Caco-2 (cell line): ENCODE measurements around the gene MPPED2. TPM values are rescaled to one million over a fixed set of nuclear protein-coding genes. Genes with fewer than 3 reads are reported as not detected.

Source experiments
- BruUV-seq: library from RNA; stranded (reverse); fragments of 400-500 nt; replicated peaks from 2 replicates; lab custom pipeline; 2021; lab: Mats Ljungman, UMichigan
- CTCF ChIA-PET: fragments of 300-600 bp; sonication (Branson Sonifier 250); formaldehyde crosslinking; loops from one replicate; lab custom pipeline; 2022; ENCODE audit warnings: antibody characterized with exemption; lab: Charles Lee
- POLR2A ChIA-PET: fragments of 300-600 bp; sonication (Branson Sonifier 250); formaldehyde crosslinking; loops from one replicate; lab custom pipeline; 2022; ENCODE audit warnings: antibody characterized with exemption; lab: Charles Lee
- DNase-seq, 2 experiments: peaks; one replicate each; pipeline versions ENCODE4 v3.0.0 to v3.0.0-alpha.2; 2020 to 2022
- H3K27me3 ChIP-seq: replicated peaks from 2 replicates; pipeline ENCODE4 v1.6.0; 2011; ENCODE audit warnings: low read length; ENCODE audit not compliant: control insufficient read depth, insufficient read depth
- H3K36me3 ChIP-seq: 2 replicates; pipeline ENCODE4 v1.5.1; 2011; ENCODE audit warnings: low read length; ENCODE audit not compliant: control insufficient read depth, insufficient read depth
- H3K4me1 ChIP-seq: fragments of 250-450 bp; sonication (Bioruptor Pico); 2 replicates; pipeline ENCODE4 v1.5.1; 2020; ENCODE audit warnings: mild to moderate bottlenecking
- H3K4me3 ChIP-seq: 2 replicates; pipeline ENCODE4 v1.5.1; 2011; ENCODE audit warnings: low read depth, mild to moderate bottlenecking, control low read depth, low read length
- H3K9me3 ChIP-seq: fragments of 250-450 bp; sonication (Bioruptor Pico); 2 replicates; pipeline ENCODE4 v1.5.1; 2020; ENCODE audit warnings: mild to moderate bottlenecking, moderate library complexity
- H3K27ac Mint-ChIP-seq: one replicate; pipeline ENCODE4 v1.8.0; 2022; ENCODE audit warnings: mixed read lengths; ENCODE audit not compliant: unreplicated experiment
- H3K27me3 Mint-ChIP-seq: one replicate; pipeline ENCODE4 v1.8.0; 2022; ENCODE audit warnings: mixed read lengths; ENCODE audit not compliant: insufficient read depth, unreplicated experiment
- H3K36me3 Mint-ChIP-seq: one replicate; pipeline ENCODE4 v1.8.0; 2022; ENCODE audit warnings: mild to moderate bottlenecking, mixed read lengths; ENCODE audit not compliant: insufficient read depth, unreplicated experiment
- H3K4me1 Mint-ChIP-seq: one replicate; pipeline ENCODE4 v1.8.0; 2022; ENCODE audit warnings: low read depth, mixed read lengths; ENCODE audit not compliant: unreplicated experiment
- H3K4me3 Mint-ChIP-seq: one replicate; pipeline ENCODE4 v1.8.0; 2022; ENCODE audit warnings: mild to moderate bottlenecking, moderate library complexity, mixed read lengths; ENCODE audit not compliant: unreplicated experiment
- H3K9me3 Mint-ChIP-seq: one replicate; pipeline ENCODE4 v1.8.0; 2022; ENCODE audit warnings: mixed read lengths; ENCODE audit not compliant: unreplicated experiment
- CTCF ChIP-seq, 2 experiments: fragments of 200-600 bp in 1 of 2; IDR thresholded peaks; 1 replicate in 1 of 2; 2 replicates in 1 of 2; pipeline versions ENCODE4 v1.5.1 to v1.8.0; 2011 to 2022; ENCODE audit warnings: antibody characterized with exemption in 1 of 2, control low read depth in 1 of 2, inconsistent platforms in 1 of 2, low read depth in 1 of 2, low read length in 1 of 2, mild to moderate bottlenecking in 1 of 2, moderate library complexity in 1 of 2; ENCODE audit not compliant: insufficient read depth in 1 of 2, severe bottlenecking in 1 of 2, unreplicated experiment in 1 of 2
- intact Hi-C: fragments of 100-400 bp; cut with micrococcal nuclease; formaldehyde crosslinking; loops from one replicate; pipeline ENCODE4 v1.10.0; 2022; ENCODE audit not compliant: unreplicated experiment
- total RNA-seq: library from RNA; stranded (reverse); gene quantifications from 2 replicates; pipeline ENCODE4 v1.2.3, GENCODE V29; 2022

The MPPED2 gene
- total RNA-seq, 1 experiment from 2014 or later: not detected

- BruUV-seq: no TSS peak
- Mint-ChIP-seq H3K4me1 (no peaks in the 10 kb centered on the region), H3K36me3 (no peaks in the 10 kb centered on the region), H3K9me3 (no peaks in the 10 kb centered on the region), H3K4me3 (no peak overlapping the region), H3K27ac (no peak overlapping the region), H3K27me3 (peaks cover 31% of the 10 kb centered on the region)
- ChIA-PET POLR2A (no interaction called here), CTCF (no interaction called here)
- H3K4me3 ChIP-seq: no peak overlapping the region
- no peaks in the 10 kb centered on the region for H3K4me1 ChIP-seq
- TF ChIP-seq CTCF (IDR thresholded peaks at IDR 0.05; ENCODE audit: insufficient read depth in 1 of 2, low read depth in 1 of 2, low read length in 1 of 2, severe bottlenecking in 1 of 2, unreplicated experiment in 1 of 2): no peak
- no peaks in the 10 kb centered on the region for H3K9me3 ChIP-seq
- intact Hi-C loops: no loop called here
- H3K36me3 ChIP-seq: no peaks in the 10 kb centered on the region
- DNase-seq: no peak
- no peaks in the 10 kb centered on the region; the same call in 1 of the 2 replicates for H3K27me3 ChIP-seq
Measured at GRCh38 chr11:30420233-30420787, 165.8 kb downstream of the MPPED2 start.

- TF ChIP-seq CTCF (IDR thresholded peaks at IDR 0.05; ENCODE audit: insufficient read depth in 1 of 2, low read depth in 1 of 2, low read length in 1 of 2, severe bottlenecking in 1 of 2, unreplicated experiment in 1 of 2): no peak
- Mint-ChIP-seq H3K27ac (no peak overlapping the region), H3K27me3 (peaks cover 30% of the 10 kb centered on the region), H3K9me3 (no peaks in the 10 kb centered on the region), H3K4me1 (no peaks in the 10 kb centered on the region), H3K36me3 (no peaks in the 10 kb centered on the region), H3K4me3 (no peak overlapping the region)
- DNase-seq: no peak
- Histone ChIP-seq H3K27me3 (no peaks in the 10 kb centered on the region; the same call in 1 of the 2 replicates), H3K9me3 (no peaks in the 10 kb centered on the region), H3K36me3 (no peaks in the 10 kb centered on the region), H3K4me3 (no peak overlapping the region), H3K4me1 (no peaks in the 10 kb centered on the region)
- ChIA-PET POLR2A (no interaction called here), CTCF (no interaction called here)
- no TSS peak for BruUV-seq
- intact Hi-C loops: no loop called here
Measured at GRCh38 chr11:30414806-30415205, 171.3 kb downstream of the MPPED2 start.

- TF ChIP-seq CTCF (IDR thresholded peaks at IDR 0.05; ENCODE audit: insufficient read depth in 1 of 2, low read depth in 1 of 2, low read length in 1 of 2, severe bottlenecking in 1 of 2, unreplicated experiment in 1 of 2): no peak
- no peaks in the 10 kb centered on the region for H3K36me3 ChIP-seq
- H3K4me1 ChIP-seq: no peaks in the 10 kb centered on the region
- no peaks in the 10 kb centered on the region for H3K9me3 Mint-ChIP-seq
- no peak overlapping the region for H3K27ac Mint-ChIP-seq
- DNase-seq: no peak
- no peak overlapping the region for H3K4me3 Mint-ChIP-seq
- H3K4me3 ChIP-seq: no peak overlapping the region
- ChIA-PET POLR2A (no interaction called here), CTCF (no interaction called here)
- intact Hi-C loops: no loop called here
- no peaks in the 10 kb centered on the region for H3K36me3 Mint-ChIP-seq
- no peaks in the 10 kb centered on the region for H3K9me3 ChIP-seq
- peaks cover 32% of the 10 kb centered on the region for H3K27me3 Mint-ChIP-seq
- BruUV-seq: no TSS peak
- no peaks in the 10 kb centered on the region for H3K4me1 Mint-ChIP-seq
- H3K27me3 ChIP-seq: no peaks in the 10 kb centered on the region; the same call in 1 of the 2 replicates
Measured at GRCh38 chr11:30414244-30414643, 171.9 kb downstream of the MPPED2 start.
